22Rv1 (cell line): ENCODE measurements around the gene FRAS1.

ENCODE experiments used
- CTCF ChIP-seq: fragments of 450-650 bp; IDR thresholded peaks from 2 replicates; pipeline ENCODE4 v1.5.1; 2017; ENCODE audit warnings: mild to moderate bottlenecking
- ZFX ChIP-seq: fragments of 450-650 bp; IDR thresholded peaks from 2 replicates; pipeline ENCODE4 v1.6.1; 2017; ENCODE audit warnings: antibody characterized with exemption, borderline replicate concordance

GRCh38 chr4:78320349-78320935 lies 263.3 kb downstream of the FRAS1 start:
- no peak for TF ChIP-seq CTCF
- TF ChIP-seq ZFX, result no peak
